WTC11 (cell line): Measurements from ENCODE around the gene NTPCR. TPM values are rescaled to one million over a fixed set of nuclear protein-coding genes. Genes with fewer than 3 reads are reported as not detected.

ENCODE experiments used
- ATAC-seq: fragments of 200-7000 bp; cut with Tn5 transposase; 2 replicates; pipeline ENCODE4 v1.10.0; 2021; ENCODE audit warnings: mild to moderate bottlenecking, moderate library complexity
- CTCF ChIA-PET: fragments of 300-600 bp; sonication (Branson Sonifier 250); formaldehyde crosslinking; loops from one replicate; lab custom pipeline; 2021; ENCODE audit warnings: antibody characterized with exemption; lab: Charles Lee
- POLR2A ChIA-PET: fragments of 350-600 bp; sonication (Branson Sonifier 250); formaldehyde crosslinking; loops from one replicate; lab custom pipeline; 2021; ENCODE audit warnings: antibody characterized with exemption; lab: Charles Lee
- DNase-seq: peaks from one replicate; pipeline ENCODE4 v3.0.0; 2021; ENCODE audit warnings: low spot score
- H3K27ac Mint-ChIP-seq: 2 replicates; pipeline ENCODE4 v1.8.0; 2021; ENCODE audit warnings: mixed read lengths
- H3K27me3 Mint-ChIP-seq: 2 replicates; pipeline ENCODE4 v1.8.0; 2021; ENCODE audit warnings: low read depth, mild to moderate bottlenecking, moderate library complexity, mixed read lengths
- H3K36me3 Mint-ChIP-seq: 2 replicates; pipeline ENCODE4 v1.8.0; 2021; ENCODE audit warnings: mixed read lengths
- H3K4me1 Mint-ChIP-seq: 2 replicates; pipeline ENCODE4 v1.8.0; 2022; ENCODE audit warnings: mixed read lengths
- H3K4me3 Mint-ChIP-seq: 2 replicates; pipeline ENCODE4 v1.8.0; 2021; ENCODE audit warnings: mild to moderate bottlenecking, moderate library complexity, mixed read lengths
- H3K9me3 Mint-ChIP-seq: 2 replicates; pipeline ENCODE4 v1.8.0; 2021; ENCODE audit warnings: mixed read lengths
- ATF2 ChIP-seq: sonication (generic); formaldehyde crosslinking; IDR thresholded peaks from 2 replicates; pipeline ENCODE4 v1.8.1; 2022; ENCODE audit warnings: low read depth, missing genetic modification reagents, borderline replicate concordance
- CBFB ChIP-seq: sonication (generic); formaldehyde crosslinking; IDR thresholded peaks from 2 replicates; pipeline ENCODE4 v1.8.1; 2022; ENCODE audit warnings: mild to moderate bottlenecking, low read depth, missing genetic modification reagents
- ELF4 ChIP-seq: sonication (generic); formaldehyde crosslinking; IDR thresholded peaks from 2 replicates; pipeline ENCODE4 v1.8.1; 2022; ENCODE audit warnings: low read depth, mild to moderate bottlenecking, moderate library complexity, missing genetic modification reagents
- ERG ChIP-seq: fragments of 250-450 bp; sonication (Bioruptor Pico); IDR thresholded peaks from 2 replicates; pipeline ENCODE4 v1.8.0; 2021; ENCODE audit warnings: mild to moderate bottlenecking
- FOXK1 ChIP-seq: sonication (generic); formaldehyde crosslinking; IDR thresholded peaks from 2 replicates; pipeline ENCODE4 v1.8.0; 2022; ENCODE audit warnings: mild to moderate bottlenecking, moderate library complexity, missing genetic modification reagents
- GABPB1 ChIP-seq: sonication (generic); formaldehyde crosslinking; IDR thresholded peaks from 2 replicates; pipeline ENCODE4 v1.8.1; 2023; ENCODE audit warnings: mild to moderate bottlenecking, missing genetic modification reagents
- IRF2 ChIP-seq: sonication (generic); formaldehyde crosslinking; IDR thresholded peaks from 2 replicates; pipeline ENCODE4 v1.8.0; 2022; ENCODE audit warnings: low read depth, missing genetic modification reagents, borderline replicate concordance
- SMAD3 ChIP-seq: sonication (generic); formaldehyde crosslinking; IDR thresholded peaks from 2 replicates; pipeline ENCODE4 v1.8.0; 2022; ENCODE audit warnings: missing genetic modification reagents, mild to moderate bottlenecking, borderline replicate concordance
- SP1 ChIP-seq: sonication (generic); formaldehyde crosslinking; conservative IDR thresholded peaks from 2 replicates; pipeline ENCODE4 v1.8.1; 2022; ENCODE audit warnings: missing genetic modification reagents
- TCF7 ChIP-seq: sonication (generic); formaldehyde crosslinking; IDR thresholded peaks from 2 replicates; pipeline ENCODE4 v1.8.0; 2022; ENCODE audit warnings: mild to moderate bottlenecking, low read depth, missing genetic modification reagents, moderate library complexity
- TP53 ChIP-seq: sonication (generic); formaldehyde crosslinking; IDR thresholded peaks from 2 replicates; pipeline ENCODE4 v1.8.1; 2023; ENCODE audit warnings: mild to moderate bottlenecking, missing genetic modification reagents
- ZBTB21 ChIP-seq: sonication (generic); formaldehyde crosslinking; IDR thresholded peaks from 2 replicates; pipeline ENCODE4 v1.8.1; 2023; ENCODE audit warnings: mild to moderate bottlenecking, missing genetic modification reagents, borderline replicate concordance
- ZBTB43 ChIP-seq: sonication (generic); formaldehyde crosslinking; IDR thresholded peaks from 2 replicates; pipeline ENCODE4 v1.8.1; 2023; ENCODE audit warnings: mild to moderate bottlenecking, missing genetic modification reagents
- ZMAT4 ChIP-seq: fragments of 250-450 bp; sonication (Bioruptor Pico); IDR thresholded peaks from 2 replicates; pipeline ENCODE4 v1.9.0; 2021; ENCODE audit warnings: mild to moderate bottlenecking
- ZNF416 ChIP-seq: fragments of 250-450 bp; sonication (Bioruptor Pico); IDR thresholded peaks from 2 replicates; pipeline ENCODE4 v1.9.0; 2021; ENCODE audit warnings: mild to moderate bottlenecking, inconsistent platforms
- ZNF671 ChIP-seq: fragments of 250-450 bp; sonication (Bioruptor Pico); IDR thresholded peaks from 2 replicates; pipeline ENCODE4 v1.8.0; 2021; ENCODE audit warnings: mild to moderate bottlenecking
- total RNA-seq: library from RNA; stranded (reverse); gene quantifications from 3 replicates; pipeline ENCODE4 v1.2.3, GENCODE V29; 2021
- TF ChIP-seq, protein P1 (sequence below): sonication (generic); formaldehyde crosslinking; IDR thresholded peaks from 2 replicates; pipeline ENCODE4 v1.8.1; 2022; ENCODE audit warnings: mild to moderate bottlenecking, moderate library complexity, missing genetic modification reagents
- TF ChIP-seq, protein P2 (sequence below): sonication (generic); formaldehyde crosslinking; IDR thresholded peaks from 2 replicates; pipeline ENCODE4 v1.8.0; 2022; ENCODE audit warnings: mild to moderate bottlenecking, missing genetic modification reagents
- TF ChIP-seq, protein P3 (sequence below): sonication (generic); formaldehyde crosslinking; IDR thresholded peaks from 2 replicates; pipeline ENCODE4 v1.8.0; 2022; ENCODE audit warnings: mild to moderate bottlenecking, missing genetic modification reagents

Gene NTPCR
- total RNA-seq, 1 experiment from 2014 or later = 102 TPM

DNA sequence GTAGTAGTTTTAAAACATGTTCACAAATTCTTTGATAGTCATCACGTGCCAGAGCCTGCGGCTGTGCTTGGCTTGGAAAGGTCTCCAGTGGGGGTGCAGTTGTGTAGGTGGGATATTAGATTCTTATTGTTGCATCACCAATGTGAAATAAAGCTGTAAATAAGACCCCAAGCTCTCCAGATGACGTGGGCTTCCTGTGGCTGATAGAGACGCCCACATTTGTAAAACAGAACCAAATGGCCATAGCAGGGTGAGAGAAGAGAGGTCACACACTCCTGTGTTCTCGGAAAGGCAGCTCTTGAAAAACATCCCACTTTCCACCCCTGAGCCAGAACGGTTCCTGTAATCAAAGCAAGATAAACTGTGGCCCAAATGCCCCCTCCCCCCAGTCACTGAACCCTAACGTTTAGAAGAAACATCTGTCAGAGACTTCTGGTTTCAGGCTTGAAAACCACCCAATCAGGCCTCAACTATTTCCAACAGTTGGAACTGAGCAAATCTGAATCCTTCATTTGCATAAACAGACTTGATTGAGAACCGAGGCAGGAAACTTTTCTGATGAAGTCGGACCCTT, 6.6 kb upstream of the NTPCR start:
- ATAC-seq (no peak), DNase-seq (no peak)
- no peaks in the 10 kb centered on the region for H3K36me3 Mint-ChIP-seq
- H3K27me3 Mint-ChIP-seq = peaks cover 6% of the 10 kb centered on the region; the same call in 1 of the 2 replicates
- H3K4me1 Mint-ChIP-seq = 0 out of 2 replicates have a peak, but pooled peaks cover 5% of the 10 kb centered on the region
- ChIA-PET POLR2A (no interaction called here), CTCF (interaction anchor here (0.5 kb wide), 1 partner anchor 568 kb away, joined by 4 read pairs; no protein-coding TSS in a partner anchor)
- H3K9me3 Mint-ChIP-seq = peaks cover 8% of the 10 kb centered on the region
- no peak overlapping the region for H3K4me3 Mint-ChIP-seq
- TF ChIP-seq GABPB1 (no peak), ATF2 (CRISPR knock-in tag) (no peak), ERG (CRISPR knock-in tag) (no peak), IRF2 (CRISPR knock-in tag) (no peak), ZBTB43 (no peak), TCF7 (CRISPR knock-in tag) (no peak), ZBTB21 (CRISPR knock-in tag) (no peak), CBFB (no peak), ELF4 (CRISPR knock-in tag) (no peak), ZMAT4 (CRISPR knock-in tag) (no peak), SP1 (no peak), TP53 (CRISPR knock-in tag) (no peak), FOXK1 (no peak), ZNF671 (CRISPR knock-in tag) (no peak), ZNF416 (CRISPR knock-in tag) (no peak), SMAD3 (CRISPR knock-in tag) (no peak)
- TF ChIP-seq, protein P1, sequence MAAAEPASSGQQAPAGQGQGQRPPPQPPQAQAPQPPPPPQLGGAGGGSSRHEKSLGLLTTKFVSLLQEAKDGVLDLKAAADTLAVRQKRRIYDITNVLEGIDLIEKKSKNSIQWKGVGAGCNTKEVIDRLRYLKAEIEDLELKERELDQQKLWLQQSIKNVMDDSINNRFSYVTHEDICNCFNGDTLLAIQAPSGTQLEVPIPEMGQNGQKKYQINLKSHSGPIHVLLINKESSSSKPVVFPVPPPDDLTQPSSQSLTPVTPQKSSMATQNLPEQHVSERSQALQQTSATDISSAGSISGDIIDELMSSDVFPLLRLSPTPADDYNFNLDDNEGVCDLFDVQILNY (CRISPR knock-in tag) = no peak
- TF ChIP-seq, protein P2, sequence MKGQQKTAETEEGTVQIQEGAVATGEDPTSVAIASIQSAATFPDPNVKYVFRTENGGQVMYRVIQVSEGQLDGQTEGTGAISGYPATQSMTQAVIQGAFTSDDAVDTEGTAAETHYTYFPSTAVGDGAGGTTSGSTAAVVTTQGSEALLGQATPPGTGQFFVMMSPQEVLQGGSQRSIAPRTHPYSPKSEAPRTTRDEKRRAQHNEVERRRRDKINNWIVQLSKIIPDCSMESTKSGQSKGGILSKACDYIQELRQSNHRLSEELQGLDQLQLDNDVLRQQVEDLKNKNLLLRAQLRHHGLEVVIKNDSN (CRISPR knock-in tag) = no peak
- TF ChIP-seq, protein P3, sequence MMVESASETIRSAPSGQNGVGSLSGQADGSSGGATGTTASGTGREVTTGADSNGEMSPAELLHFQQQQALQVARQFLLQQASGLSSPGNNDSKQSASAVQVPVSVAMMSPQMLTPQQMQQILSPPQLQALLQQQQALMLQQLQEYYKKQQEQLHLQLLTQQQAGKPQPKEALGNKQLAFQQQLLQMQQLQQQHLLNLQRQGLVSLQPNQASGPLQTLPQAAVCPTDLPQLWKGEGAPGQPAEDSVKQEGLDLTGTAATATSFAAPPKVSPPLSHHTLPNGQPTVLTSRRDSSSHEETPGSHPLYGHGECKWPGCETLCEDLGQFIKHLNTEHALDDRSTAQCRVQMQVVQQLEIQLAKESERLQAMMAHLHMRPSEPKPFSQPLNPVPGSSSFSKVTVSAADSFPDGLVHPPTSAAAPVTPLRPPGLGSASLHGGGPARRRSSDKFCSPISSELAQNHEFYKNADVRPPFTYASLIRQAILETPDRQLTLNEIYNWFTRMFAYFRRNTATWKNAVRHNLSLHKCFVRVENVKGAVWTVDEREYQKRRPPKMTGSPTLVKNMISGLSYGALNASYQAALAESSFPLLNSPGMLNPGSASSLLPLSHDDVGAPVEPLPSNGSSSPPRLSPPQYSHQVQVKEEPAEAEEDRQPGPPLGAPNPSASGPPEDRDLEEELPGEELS = no peak
- TF ChIP-seq, all 79 proteins: peak for 0
- H3K27ac Mint-ChIP-seq = no peak overlapping the region
